HG03095 (cell line): ENCODE data around the gene PWWP2A.

Experiments used
- ATAC-seq: cut with Tn5 transposase; IDR thresholded peaks from one replicate; pipeline ENCODE4 v1.9.1; 2021; ENCODE audit warnings: moderate library complexity; ENCODE audit not compliant: unreplicated experiment

The PWWP2A gene

DNA sequence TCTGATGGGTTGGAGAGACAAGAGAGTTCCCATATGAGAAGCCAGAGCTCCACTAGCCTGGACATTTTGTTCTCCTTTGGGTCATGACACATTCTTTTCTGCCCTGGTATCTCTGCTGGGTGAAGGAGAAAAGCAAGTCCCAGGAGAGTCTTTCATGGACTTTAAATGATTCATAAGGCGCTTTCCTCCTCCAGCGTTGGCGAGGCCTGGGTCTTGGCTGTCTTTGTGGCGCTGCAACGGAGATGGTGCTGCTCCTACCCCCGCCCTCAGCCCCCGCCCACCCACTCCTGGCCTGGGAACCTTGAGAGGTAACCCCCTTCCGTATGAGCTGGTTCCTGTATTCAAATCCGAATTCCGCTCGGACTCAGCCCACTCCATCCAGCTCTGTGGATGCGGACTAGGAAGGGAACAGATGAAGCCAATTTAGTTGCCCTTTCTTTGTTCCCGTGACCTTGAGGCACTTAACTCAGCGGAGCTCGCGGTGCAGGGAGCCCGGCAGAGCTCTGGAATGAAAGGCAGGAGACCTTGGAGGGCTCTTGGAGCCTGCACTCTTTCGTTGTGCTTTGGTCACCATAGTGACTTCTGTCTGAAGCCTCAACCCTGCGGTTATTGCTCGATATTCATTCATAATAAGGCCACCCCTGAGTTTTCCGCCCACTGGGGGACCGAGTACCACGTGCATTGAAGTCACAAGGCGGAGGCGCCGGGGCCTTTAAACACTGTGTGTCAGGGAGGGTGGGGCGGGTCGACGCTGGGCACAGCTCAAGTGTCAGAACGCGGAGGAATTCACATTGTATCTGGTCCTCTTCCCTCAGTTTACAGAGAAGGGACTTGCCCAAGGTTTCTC, 14.0 kb upstream of the PWWP2A start:
- ATAC-seq = no peak

DNA sequence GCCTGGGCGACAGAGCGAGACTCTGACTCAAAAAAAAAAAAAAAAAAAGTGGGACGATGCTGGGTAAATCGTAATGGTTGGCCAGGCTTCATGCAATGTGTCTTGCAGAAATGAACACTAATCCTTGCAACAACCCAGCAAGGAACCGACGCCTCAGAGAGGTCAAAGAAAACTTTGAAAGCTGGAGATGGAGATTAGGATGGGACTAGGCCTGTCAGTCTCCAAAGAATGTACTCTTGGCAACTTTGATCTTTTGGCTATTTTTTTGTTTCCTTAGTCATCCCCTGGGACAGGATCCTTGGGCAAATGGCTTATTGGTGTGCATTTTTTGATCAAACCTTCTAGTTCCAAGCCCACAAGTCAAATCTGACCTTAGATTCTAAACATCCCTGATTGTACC, 10.6 kb upstream of the PWWP2A start:
- ATAC-seq = no peak

DNA sequence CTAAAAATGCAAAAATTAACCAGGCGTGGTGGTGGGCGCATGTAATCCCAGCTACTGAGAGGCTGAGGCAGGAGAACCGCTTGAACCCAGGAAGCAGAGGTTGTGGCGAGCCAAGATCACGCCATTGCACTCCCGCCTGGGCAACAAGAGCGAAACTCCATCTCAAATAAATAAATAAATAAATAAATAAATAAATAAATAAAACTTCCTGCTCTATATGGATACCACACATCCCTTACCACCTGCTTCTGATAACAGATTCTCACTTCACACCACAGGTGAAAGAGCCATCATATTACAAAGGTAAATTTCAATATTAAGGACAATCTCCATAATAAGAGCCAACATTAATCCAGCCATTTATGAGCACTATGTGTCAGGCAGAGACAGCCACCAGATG, 9.4 kb upstream of the PWWP2A start:
- no peak for ATAC-seq

DNA sequence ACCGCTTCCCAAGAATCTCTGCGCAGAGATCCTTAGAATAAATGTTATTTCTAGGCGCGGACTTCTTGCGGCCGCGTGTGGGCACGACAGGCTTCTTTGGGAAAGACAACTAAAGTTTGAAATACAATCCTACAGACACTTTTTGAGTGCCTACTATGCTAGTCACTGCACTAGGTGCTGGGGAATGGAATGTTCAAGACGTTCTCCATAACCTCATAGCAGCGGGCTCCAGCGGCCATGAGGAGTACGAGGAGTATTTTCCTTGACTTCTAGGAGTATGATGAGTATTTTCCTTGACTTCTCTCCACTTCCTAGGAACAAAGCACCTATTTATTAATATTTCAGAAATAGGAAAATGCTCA, 636 bp upstream of the PWWP2A start:
- peak; percentile 1 for ATAC-seq

DNA sequence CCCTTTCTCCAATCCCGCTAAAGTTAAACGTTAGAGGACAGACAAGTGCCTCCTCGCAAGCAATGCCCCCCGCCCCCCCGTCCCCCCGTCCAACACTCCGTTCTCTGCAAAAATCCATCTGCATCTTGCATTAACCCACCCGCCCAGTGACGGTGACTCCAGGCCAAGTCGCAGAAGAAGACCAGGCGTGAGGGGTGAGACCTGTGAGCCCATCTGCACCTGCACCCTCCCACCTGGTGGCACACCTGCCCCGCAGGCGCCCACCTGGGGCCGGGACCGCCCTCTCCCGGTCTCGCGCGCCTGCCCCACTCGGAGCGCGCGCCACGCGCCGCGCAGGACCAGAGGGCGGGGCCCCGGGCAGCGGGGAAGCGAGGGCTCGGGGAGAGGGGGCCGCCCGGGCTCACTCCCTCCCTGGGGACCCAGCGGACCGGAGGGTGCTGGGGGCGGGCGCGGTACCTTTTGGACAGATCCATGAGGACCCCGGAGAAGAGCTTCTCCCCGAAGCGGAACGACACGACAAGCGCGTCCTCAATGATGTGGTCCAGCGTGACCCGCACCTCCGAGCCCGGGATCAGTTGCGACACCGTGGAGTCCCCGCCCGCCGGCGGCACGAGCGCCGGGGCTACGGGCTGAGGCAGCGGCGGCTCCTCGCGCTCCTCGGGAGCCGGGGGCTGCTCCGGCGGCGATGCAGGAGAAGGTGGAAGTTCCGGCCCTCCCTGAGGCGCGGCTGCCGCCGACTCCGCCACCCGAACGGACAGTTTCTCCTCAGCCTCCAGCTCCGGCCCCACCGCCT, 705 bp downstream of the PWWP2A start:
- ATAC-seq = peak; percentile 24

DNA sequence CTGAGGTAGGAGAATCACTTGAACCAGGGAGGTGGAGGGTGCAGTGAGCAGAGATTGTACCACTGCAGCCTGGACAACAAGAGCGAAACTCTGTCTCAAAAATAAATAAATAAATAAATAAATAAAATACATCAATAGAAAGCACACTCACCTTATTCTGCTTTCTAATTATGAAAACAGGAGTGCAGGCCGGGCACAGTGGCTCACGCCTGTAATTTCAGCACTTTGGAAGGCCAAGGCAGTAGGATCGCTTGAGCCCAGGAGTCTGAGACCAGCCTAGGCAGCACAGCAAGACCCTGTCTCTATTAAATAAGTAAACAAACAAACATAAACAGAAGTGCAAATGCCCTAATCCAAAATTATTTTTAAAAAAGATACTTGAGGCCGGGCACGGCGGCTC, 2.3 kb downstream of the PWWP2A start:
- ATAC-seq = no peak

DNA sequence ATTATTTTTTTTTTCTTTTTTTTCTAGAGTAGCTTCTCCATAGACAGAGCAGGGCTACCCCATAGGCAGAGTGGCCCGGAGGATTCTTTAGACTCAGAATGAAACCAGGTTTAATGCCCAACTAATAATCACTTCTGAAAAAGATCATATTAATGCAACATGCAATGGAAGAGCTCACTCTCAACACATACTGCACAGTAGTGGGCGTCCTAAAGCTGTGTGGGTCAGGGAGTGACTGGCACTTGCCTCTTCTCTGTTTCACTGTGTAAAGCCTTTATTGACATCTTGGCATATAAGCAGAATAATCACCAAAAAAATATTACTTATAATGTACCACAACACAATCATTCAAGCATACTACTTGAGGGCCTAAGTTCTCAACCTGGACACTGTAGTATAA, 11.1 kb downstream of the PWWP2A start:
- ATAC-seq = no peak

DNA sequence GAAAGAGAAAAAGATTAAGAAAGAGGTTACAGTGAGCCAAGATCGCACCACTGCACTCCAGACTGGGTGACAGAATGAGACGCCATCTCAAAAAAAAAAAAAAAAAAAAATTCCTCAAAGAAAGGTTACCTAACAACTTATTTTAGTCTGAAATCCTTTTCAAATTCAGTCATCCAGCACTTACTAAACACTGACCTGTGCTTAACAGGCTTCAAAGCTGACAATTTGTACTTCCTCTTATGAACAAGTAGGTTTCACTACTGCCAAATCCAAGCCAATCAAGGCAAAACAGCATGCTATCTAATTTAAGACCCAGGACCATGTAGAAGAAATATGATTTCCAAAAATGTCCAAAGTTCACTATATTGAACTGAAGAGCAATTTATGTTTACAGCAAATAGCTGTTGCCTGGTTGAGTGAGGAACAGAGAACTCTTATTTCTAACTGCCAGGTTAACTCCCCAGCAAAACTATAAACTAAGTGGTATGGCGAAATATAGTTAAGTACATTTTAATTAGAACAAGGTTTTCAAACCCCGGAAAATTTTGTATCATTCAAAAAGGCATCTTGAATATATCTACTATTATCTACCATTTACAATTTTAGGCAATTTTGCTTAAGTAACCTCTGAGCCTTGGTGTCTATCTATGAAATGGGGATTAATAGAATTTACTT, 13.4 kb downstream of the PWWP2A start:
- ATAC-seq = peak; percentile 81

DNA sequence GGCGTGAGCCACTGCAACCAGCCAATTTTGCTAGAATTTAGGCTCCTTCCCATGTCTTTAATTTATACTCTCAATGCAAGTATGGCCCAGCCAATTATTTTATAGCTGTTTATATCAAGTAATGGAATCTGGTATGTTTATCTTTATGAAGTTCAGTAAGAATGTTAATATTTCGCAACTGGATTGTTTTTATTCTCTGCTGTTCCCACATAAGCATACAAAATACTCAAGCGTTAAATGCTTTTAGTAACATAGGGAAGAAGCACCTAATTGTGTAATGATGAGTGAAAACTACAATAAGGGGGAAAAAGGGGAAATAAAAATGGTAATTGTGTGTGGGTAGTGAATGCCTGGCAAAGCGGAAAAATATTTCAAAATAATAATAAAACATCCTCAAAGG, 21.3 kb downstream of the PWWP2A start:
- no peak for ATAC-seq

DNA sequence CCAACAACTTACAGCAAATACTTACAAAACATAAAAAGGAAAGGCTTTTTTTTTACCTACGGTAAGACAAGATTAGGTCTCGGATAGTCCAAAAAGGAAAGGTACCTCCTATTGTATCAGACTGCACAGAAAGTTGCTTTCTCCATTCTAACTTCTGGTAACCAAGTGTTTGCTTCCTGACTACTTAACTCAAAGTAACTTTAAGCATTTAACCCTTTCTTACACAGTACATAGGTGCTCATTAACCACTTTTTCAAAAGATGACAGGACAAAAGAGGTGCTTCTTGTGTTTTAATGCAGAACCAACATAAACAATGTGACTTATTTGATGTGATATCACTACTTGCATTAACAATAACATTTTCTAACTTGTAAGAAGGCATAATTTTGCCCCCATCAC, 23.1 kb downstream of the PWWP2A start:
- ATAC-seq = no peak

DNA sequence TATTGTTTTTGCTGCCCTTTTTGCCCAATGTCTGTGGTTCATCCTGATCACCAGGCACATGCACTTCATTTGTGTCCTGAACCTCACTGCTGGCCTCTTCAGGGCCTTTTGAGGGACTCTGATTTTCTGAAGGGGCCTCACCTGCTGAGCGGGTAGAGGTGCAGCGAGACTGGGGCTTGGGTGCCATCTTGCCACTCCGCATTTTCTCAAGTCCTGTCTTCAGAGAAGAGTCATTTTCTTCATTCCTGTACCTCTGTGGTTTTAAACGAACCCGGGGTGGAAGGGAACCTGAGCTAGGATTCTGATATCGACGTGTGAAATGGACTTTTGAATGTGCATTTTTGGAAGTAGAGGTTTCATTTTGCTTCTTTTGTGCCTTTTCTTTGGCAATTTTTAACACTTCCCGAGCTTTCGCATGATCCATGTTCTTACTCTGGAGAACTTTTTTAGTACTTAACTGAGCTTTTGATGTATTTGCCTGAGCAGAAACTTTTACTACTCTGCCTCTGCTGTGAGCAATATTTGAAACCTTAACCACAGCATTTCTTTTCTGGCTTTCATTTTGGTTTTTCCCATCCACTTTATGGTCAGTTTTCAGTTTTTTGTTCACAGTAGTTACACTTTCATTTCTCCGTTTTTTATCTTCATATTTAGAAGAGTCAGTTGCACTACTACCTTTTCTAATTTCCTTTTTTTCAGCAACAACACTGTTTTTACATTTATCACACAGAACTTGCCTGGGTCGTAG, 26.1 kb downstream of the PWWP2A start:
- ATAC-seq = peak; percentile 77

DNA sequence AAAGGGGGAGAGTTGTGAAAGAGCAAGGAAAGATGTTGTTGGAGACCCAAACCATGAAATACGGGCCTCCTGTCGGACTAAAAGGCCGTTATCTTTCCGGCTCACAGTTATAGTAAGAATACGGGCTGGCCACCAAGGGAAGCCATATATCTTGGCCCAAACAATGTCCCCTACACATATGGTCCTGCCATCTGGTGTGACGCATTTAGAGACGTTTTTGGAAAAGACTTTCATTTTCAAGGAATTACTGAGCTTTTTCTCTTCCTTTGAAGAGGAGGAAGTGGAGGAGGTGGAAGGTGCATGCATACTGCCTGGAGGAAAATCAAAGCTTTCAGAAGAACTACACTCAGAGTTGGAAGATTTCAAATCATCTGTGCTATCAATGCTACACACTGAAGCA, 26.7 kb downstream of the PWWP2A start:
- ATAC-seq = no peak

DNA sequence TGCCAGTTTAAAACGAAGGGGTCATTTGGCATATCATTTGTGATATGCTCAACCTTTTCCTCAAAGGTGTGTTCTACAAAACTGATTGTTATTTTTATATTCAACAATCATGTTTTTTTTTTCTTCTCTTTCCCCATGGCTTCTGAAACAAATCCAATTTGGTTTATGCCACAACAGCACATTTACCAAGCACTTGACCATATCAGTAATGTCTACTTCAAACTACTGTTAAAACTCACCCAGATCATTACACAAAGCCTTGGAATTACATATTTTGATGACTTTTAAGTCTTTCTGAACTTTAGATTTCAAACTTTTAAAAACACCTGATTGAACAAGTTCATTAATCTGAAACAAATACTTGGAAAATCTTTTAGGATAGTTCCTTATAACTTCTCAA, 29.2 kb downstream of the PWWP2A start:
- ATAC-seq = no peak

DNA sequence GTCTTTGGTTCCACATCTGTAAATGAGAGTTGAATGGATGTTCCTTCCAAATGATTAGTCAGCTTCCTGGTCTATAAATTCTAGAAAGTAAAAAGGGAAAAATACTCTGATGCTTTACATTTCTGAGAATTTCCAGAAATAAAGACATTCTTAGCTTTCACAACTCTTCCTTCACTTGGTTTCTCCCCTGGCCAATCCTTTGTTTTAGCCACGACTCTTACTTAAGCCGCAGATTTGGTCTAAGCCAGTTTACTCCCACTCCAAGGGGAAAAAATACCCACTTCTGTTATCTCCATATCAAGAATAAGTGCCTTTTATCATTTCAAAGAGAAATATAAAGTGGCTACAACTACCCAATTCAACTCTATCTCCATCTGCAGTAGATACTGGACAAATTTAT, 29.7 kb downstream of the PWWP2A start:
- ATAC-seq = no peak

DNA sequence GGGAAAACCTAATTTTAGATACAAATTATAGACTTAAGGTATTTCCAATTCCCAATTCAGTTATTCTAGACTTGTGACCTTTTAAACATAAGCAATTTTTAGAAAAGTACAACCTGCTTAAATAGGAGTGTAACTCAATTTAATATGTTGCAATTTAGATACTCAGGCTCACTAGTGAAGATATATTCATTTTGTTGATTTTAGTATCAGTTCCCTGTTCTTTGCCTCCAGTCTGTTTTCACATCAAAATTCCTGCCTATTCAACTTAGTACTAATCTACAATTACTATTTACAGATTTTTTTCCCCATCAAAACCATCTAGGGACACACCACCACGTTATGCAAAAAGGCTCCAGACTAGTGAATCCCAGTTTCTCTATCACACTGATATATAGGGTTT, 30.4 kb downstream of the PWWP2A start:
- ATAC-seq = no peak

DNA sequence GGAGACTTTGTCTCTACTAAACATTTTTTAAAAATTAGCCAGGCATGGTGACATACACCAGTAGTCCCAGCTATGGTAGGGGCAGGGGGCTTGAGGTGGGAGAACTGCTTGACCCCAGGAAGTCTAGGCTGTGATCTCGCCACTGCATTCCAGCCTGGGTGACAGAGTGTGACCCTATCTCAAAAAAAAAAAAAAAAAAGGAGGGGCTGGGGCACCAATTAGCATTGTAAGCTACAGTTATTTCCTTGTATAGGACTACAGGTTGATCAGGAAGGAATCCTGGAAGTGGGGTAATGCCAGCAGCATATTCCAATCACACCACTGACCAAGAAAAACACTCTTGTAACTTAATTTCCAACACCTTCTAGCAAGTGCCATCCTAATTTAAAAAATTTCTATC, 32.1 kb downstream of the PWWP2A start:
- no peak for ATAC-seq

DNA sequence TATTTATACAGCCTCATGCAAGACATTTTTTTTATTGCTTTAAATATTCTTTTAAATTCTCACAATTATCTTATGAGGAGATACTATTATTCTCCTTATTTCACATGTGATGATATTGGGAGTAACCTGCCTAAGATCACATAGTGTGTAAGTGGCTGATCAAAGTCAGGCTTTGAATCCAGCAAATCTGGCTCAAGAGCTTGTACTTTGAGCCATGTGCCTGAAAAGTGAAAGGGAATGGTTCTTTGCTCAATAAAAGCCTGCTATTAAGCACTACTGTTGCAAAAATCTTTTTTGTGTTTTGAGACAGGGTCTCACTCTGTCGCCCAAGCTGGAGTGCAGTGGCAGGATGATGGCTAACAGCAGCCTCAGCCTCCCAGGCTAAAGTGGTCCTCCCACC, 35.1 kb downstream of the PWWP2A start:
- ATAC-seq = no peak

DNA sequence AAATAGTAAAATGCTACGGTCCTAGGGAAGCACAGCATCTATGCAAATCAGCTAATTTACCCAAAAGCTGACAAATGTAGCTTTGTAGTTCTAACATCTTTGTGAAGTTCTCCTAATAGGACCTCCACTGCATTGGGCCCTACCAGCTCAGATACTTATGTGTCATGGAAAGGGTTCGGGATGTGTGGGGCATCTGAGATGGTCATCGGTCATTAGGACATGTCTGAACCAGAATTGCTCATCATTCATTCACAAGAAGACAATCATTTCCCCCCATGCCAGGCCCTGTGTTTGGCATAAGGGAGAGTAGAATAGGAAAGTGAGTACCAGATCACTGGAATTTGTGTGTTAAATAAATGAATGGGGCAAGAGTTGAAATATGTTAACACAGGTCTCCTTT, 35.7 kb downstream of the PWWP2A start:
- no peak for ATAC-seq

DNA sequence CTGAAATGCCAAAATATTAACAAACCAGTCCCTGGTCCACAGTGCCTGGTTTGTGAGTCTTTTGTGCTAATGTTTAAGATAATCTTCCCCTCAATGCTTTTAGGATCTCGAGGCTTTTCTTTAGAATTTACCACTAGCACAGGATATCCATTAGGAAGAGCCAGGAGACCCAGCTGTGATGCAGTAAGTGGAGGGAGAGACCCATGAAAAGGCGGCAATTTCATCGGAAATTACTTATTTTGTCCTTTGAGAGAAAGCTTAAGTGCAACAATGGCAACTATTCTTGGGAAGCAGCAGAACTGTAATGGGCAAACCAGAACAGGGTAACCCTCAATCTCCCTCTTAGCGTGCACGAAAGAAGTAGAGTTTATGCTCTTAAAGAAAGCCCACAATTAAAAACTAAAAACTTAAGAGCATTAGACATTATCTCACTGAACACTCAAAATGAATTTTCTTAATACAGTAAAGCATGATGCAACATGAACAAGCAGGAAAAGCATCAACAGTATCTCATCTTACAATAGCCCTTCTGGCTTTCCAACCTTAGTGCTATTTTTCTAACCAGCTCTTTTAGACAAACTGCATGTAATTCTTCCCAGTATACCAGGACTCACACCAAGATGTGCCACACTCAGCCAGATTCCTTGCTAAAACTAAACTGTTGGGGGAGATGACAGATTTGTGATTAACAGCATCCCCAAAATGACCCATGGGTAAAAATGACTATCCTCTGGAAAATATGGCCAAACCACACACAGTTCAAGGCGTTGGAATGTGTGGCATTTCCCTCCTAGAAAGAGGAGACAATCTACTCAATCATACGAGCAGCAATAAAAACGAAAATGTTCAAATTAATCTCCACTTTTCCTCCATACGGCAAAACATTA, 36.4 kb downstream of the PWWP2A start:
- ATAC-seq = no peak

DNA sequence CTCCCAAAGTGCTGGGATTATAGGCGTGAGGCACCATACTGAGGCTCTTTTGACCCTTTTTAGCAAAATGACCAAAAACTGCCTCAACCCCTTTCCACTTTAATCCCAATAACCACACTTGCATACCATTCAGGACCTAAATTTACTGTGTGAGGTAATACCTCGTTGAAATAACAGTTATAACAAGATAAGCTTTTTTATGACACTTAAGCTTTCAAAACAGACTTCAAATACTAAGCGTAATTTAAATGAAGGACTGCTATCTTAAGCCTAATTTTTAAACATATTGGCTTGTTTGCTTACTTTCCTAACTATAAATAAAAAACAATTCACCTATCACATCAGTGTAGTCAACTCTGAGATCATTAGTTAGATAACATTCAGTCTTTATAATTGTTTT, 37.8 kb downstream of the PWWP2A start:
- no peak for ATAC-seq
